ENCODE measurements around the gene NTSR1.

NTSR1 gene

DNA sequence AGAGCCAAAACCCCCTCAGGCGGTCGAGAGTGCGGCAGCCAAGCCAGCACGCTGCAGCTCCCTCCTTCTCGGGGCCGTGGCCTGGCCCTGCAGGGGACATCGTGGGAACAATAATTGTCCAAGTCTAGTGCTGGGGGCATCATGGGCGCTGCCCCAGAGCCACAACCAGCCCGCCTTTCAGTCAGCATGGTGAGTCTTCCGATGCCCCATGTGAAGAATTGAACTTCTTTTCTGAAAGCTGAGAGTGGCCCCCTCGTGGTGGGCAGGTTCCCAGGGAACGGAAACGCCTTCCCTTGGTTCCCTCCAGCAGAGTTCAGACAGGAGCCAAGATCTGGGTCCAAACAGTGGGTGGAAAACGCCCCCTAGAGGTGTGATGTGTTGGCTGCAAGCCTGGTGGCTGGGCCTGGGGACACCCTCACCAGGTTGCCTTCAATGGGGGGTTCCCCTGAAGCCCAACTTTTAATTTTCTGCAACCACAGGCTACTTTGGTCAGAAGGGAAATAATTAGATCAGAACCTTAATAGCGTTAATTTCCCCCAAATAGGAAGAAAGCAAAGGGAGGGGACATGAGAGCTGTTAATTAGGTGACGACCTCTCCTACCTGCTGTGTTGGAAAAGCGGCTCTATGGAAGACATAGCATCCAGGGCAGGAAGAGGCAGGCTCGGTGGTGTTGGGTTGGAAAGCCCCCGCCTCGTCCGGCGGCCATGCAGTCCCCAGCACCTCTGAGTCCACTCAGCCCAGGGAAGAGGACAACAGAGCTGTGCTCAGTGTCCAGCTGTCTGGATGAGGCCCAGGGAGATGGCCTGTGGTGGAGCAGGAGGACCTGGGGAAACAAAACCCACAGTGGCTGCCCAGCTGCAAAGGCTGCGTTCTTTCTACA, 82.9 kb downstream of the NTSR1 start:
- DNase-seq, result peak; percentile 80

DNA sequence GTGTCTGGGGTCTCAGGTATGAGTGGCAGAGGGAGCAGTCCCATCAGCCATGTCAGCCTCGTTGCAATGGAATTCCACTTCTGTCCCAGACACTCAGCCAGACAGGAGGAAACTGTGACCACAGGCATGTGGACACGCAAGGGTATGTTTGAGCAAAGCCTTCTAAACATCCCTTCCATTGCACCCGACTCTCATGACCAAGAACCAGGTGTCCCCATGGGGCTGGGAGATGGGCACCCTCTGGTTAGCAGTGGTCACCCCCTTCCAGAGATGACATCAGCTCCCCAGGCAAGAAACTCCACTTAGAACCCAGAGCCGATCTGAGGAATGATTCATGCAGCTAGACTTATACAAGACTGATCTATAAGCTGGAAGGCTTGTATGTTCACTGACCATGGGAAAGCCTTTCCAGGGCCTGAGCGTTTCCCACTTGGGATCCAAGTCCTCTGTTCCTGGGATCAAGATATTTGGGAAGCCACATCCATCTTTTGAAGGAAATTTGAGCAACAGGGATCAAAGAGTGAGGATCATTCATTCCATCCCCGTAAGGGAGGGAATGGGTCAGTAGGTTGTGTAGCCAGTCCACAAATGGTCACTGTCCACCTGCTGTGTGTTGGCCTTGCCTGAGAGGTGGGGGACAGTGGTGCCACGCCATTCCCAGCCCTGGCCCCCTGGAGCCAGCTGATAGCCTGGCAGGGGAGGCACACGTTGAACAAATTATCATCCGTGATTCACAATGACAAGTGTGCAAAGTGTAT, 83.7 kb downstream of the NTSR1 start:
- no peak for DNase-seq

DNA sequence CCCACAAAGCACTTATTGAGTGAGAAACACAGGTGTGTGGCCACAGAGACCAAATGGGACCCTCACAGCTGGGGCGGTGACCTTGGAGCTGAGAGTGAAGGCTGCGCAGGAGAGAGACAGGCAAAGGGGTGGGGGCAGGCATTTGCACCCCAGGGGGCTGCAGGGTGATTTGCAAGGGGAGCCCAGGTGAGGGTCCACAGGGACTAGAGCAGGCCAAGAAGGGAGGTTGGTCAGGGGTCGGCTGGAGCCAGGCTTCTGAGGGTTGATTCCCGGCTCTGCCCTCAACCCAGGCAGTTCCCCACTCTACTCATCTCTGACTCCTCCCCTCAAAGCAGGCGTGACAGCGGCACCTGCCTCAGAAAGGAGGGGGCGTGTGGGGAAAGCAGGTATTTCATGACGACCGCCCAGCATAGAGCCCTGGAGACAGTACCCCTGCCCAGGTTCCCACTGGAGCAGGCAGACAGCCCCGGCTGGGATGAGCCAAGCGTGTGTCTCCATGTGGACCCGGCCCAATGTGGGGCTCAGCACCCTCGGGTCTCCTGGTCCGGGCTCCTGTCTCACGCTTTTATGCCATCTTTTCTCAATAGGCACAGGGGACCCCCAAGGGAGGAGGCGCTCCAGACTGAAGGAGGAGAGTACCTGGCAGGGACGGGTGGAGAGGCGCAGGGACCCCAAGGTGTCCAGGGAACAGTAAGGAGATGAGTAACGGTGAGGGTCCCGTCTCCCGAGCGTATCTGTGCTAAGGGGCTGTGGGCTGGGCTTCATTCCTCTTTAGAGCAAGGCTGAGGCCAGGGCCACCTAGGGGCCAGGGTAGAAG, 84.5 kb downstream of the NTSR1 start:
- DNase-seq, result no peak

DNA sequence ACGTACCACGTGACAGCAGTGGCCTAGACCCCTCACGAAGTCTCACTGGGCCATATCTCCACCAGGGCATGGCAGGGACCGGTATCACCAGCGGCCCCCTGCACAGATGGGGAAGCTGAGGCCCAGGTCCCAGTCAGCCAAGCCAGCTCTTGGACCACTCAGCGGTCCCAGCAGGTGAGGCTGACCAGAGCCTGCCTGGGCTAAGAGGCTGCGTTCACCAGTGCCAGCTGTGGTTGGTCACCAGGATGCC, 85.0 kb downstream of the NTSR1 start:
- DNase-seq, result no peak

DNA sequence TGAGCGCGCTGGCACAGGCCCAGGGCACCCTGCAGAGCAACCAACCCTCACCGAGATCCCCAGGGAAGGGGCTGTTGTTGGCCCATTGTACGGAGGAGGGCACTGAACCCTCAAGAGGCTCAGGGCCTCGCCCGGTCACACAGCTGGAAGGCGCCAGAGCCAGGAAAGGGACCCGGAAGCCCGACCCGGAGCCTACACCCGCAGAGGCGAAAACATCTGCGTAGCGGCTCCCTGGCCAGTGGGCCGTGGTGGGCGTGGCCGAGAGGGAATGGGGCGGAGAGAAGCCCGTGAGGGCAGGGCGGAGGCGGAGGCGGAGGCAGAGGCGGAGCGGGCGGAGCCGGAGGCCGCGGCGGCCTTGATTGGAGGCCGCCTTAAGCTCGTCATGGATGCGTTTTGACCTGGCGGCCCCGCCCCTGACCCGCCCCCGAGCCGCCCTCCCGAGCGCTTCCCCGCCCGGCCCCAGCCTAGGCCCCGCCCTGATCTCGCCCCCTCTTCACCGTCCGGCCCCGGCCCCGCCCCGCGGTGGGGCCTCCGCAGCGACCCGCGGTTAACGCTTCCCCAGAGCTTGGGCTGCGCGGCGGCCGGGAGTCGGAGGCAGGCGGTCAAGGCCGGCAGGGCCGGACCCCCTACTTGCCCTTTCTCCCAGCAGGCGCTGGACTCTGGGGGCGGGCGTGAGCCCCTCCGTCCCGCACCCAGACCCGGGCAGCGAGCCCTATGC, 85.5 kb downstream of the NTSR1 start:
- DNase-seq, result peak; percentile 96

DNA sequence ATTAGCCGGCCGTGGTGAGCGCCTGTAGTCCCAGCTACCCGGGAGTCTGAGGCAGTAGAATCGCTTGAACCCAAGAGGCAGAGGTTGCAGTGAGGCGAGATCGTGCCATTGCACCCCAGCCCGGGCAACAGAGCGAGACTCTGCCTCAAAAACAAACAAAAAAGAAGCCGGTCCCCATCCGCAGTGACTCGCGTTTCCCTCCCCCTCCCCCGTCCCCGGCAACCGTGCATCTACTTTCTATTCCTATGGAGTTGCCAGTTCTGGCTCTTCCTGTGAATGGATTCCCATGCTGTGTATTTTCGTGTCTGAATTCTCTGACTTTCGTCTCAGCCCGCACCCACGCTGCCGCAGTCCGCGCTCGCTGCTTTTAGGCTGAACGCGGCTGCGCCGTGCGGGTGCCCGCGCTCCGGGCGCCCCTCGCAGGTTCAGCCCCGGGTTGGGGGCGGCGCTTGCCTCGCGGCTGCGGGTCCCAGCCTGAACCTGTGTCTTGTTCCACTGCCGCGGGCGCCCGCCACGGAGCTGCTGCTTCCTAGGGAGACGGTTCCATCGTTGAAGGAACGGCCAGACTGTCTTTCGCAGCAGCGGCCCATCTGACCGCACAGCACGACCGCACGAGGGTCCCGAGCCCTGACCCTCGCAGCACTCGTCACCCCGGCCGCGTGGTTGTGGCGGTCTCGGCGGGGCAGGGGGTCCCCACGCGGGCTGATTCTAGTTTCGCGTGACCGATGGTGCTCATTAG, 86.6 kb downstream of the NTSR1 start:
- peak; percentile 65 for DNase-seq

DNA sequence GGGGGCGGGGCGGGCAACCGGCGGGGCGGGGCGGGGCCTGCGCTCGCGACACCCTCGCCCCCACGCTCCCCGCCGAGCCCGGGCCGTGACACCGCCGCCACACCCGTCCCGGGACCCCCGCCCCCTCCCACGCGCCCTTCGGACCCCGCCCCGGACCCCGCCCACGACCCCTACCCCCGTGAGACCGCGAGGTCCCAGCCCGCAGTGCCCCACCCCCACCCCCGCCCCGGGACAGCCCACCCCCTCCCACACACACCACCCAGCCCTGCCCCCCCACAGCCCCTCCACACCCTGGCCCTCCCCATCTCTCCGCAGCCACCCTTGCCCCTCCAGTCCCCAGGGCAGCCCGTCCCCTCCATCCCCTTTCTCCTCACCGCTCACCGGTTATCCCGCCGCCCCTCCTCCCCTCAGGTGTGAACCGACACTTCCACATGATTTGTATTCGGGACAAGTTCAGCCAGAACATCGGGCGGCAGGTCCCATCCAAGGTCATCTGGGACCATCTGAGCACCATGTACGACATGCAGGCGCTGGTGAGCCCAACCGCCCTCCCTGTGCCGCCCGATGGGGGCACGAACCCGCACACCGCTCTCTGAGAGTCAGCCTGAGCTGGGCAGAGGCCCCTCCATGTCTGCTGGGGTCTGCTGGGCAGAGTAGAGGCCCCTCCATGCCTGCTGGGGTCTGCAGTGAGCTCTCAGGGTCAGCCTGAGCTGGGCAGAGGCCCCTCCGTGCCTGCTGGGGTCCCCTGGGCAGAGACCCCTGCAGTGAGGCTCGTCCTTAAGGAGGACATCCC, 88.3 kb downstream of the NTSR1 start:
- DNase-seq, result no peak

DNA sequence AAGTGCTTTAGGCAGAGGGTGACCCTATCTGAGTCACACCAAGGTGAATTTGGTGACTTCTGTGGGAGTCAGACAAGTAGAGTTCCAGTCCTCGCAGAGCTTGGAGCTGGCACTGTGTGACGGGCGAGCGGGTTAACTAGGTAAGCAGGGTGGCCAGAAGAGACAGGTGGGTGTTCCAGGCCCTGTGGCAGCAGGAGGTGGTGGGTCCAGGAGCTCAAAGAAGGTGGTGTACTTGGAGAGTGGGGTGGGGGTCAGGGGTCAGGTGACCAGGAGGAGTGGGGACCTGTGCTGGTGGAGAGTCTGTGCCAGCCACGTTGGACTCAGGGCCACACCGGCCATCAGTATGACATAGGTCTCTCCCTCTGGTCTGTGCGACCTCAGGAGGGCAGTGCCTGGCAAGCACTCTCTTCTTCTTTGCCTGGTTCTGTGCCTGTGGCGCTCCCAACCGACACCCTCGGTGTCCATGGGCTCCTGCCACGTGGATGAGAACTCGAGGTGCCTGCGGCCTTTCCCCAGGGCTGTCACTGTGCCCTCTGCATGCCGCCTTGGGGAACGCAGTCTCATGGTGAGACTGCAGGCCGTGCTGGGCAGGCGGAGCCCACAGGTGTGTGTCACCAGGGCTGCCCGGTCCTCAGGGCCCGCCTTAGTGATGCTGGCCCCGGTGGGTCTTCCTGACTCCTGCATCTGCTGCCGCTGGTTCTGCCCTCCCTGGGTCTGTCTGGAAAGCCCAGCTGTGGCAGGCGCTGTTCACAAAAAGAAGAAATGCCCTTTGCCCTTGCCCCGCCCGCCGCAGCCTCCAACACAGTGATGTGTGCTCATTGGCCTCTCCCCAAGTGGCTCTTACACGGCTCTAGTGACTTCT, 89.3 kb downstream of the NTSR1 start:
- no peak for DNase-seq

DNA sequence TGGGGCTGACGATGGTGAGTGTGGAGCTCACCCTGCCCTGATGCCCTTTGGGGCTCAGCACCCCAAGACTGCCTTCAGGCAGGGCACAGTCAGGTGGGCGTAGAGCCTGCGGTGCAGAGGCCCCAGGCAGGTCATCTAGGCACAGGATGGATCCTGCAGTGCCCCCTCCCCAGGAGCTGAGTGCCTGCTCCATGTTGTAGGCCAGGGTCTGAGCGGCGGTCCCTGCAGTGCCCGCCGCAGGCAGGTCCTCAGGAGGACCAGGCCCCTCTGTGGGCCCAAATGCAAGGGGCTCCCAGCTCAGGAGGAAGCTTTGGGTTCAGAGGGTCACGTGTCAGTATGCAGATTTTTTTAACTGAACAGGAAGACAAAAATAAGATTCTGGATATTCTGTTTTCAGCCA, 90.4 kb downstream of the NTSR1 start:
- DNase-seq, result no peak

DNA sequence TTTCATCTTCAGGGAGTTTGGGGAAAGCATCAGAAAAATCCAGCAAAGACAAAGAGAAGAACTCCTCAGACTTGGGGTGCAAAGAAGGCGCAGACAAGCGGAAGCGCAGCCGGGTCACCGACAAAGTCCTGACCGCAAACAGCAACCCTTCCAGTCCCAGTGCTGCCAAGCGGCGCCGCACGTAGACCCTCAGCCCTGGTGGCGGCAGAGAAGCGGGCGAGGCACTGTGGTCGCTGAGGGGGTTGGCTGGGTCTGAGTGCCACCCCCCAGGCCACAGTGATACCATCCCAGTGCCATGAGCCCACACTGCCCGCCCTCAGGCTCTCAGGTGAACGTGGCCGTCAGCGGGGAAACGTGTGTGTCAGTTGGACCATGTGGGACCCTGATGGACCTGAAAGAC, 90.8 kb downstream of the NTSR1 start:
- DNase-seq, result no peak

DNA sequence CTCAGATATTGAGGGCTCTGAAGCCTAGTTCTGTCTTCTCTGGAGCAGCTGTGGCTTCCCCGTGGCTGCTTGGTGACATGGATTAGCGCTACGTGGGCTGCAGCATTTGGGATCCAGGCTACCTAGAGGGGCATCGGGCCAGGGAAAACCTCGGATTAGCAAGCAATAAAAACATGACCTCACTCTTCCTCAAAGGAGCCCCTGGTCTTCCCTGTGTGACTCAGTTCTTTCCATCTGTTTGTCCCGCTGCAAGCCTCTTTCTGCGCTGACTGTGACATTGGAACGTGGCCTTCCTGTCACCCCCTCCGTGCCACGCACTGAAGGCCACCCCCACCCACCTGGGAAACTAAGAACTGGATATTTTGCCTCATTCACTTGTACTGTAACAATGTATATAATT, 91.2 kb downstream of the NTSR1 start:
- DNase-seq, result no peak

DNA sequence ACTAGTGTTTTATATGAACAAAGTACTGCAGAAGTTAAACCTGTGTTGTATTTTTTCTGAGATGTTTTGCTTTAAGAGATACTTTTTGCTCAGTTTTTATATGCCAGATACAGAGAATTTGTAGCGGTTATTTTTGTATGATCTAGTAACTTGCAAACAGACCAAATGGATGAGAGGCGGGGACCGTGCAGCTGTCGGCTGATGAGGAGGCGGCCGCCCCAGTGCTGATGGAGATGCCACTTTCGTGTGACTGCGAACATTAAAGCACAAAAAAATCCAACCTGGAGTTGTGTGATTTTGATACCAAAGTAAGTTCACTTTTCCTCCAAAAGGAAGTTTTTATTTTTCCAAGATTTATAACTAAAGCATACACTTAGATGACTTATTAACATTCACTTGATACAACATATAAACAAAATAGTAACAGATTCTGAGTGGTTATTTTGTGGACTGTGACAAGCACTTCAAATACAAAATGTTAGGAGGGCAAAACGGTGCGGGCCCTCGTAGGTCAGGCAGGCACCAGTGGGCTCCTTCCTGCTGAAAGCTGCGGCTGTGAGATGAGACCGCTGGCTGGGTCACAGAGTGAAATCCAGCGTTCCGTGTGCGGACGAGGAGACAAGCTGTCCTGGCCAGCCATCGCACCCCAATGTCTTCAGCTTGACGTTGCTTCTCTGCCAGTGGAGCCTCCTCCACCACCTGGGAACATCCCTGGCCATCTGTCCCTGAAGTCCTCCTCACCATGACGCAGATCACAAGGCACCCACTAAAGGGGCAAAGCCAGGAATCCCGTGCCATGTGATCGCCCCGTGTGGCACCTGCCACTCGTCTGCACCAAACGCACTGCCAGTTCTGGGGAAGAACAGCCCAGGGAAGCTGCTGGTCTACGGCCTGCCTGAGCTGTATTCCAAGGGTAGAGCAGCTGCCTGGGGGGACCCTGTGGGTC, 92.0 kb downstream of the NTSR1 start:
- DNase-seq, result no peak

DNA sequence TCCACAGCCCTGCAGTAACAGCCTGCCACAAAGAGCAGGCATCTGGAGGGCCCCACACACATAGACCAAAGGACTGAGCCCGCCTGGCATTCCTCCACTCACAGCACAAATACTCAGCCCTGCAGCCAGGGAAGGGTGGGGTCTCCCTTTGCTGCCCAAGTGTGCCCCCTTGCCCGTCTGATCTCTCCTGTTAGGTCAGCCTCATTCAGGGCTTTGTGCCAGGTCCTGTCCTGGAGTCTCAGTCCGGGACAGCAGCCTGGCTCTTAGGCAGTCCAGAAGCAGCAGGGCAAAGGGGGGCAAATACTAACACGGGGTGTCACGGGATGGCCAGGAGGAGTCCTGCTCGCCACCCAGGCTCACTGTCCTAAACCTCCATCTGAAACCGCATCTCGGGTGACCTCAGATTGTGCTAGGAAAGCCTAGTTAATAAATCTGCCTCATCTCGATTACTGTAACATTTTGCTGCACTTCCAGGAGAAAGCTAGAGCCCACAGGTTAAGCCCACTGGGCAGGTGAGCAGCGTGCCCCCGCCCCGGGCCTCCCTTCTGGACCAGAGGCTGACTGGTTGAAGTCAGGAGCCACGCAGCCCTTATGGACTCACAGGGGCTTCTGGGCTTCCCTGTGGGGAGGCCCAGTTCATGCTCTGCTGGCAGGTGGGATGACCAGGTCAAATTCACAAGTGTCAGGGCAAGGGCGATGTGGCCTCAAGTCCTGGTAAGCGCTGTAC, 92.8 kb downstream of the NTSR1 start:
- no peak for DNase-seq

DNA sequence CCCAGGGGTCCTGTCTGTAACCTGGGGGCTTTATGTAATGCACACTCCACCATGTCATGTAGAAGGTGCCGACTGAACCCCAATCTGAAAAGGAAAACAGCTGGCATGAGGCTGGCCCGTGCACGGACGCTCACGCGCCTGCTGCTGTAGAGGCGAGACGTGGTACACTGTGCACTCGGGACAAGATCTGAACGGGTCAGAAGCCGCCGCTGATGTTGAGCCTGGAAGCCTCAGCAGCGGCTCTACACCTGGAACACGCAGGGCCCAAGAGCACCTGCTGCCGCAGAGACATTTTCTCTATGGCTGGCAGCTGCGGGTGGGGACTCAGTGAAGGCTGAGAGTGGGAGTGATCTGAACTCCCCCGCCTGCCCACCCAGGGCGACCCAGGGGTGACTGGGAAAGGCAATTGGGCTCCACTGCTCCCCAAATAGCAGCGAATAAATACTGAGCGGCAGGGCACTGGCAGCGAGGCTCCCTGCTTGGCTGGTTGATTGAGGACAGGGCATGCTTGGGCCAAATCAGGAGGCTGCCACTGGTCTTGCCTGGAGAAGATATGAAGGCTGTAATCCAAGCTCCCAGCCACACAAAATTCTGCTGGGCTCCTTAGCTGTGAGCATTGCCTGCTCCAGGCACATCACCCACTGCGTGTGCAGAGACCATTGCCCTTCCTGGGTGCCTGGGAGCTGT, 93.5 kb downstream of the NTSR1 start:
- no peak for DNase-seq

DNA sequence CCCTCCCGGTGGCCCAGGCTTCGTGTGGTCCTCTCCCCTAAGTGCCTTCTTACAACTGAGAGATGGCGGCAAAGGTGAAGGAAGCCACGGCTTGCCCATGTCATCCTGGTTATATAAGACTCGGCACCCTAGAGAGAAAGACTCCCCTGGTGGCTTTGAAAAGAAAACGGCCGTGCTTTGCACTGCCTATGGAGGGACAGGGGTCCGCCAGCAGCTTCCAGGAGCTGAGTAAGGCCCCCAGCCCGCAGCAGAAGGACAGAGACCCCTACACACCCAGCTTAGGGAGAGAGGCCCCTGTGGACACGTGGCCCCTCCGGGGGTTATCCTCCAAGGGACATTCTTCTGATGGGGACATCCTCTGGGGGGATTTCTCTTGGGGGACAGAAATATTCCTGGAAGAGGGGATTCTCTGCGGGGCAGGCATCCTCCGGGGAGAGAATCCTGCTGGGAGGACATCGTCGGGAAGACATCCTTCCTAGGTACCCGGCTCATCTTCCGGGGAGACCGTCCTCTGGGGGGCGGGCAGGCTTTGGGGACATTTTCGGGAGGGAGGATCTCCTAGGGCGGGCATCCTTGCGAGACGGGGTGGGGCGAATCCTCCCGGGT, 95.5 kb downstream of the NTSR1 start:
- DNase-seq, result peak; percentile 41

DNA sequence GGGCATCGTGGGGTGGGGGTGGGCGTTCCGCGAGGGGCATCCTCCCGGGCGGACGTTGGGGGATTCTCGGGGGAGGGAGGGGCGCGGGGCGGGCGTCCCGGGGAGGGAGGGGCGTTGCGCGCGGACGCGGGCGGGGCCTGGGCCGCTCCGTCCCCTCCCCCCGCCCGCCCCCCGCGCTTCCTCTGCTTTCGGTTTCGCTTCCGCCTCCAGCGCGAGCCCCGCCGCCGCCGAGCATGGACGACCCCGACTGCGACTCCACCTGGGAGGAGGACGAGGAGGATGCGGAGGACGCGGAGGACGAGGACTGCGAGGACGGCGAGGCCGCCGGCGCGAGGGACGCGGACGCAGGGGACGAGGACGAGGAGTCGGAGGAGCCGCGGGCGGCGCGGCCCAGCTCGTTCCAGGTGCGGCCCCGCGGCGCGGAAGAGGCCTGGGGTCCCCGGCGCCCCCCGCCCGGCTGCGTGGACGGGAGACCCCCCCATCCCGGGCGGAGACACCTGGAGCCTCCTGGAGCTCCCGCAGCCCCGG, 96.1 kb downstream of the NTSR1 start, which contains the start of gene OGFR:
Gene OGFR, plus strand, starts transcription at position 209 of the 528 bp plus-strand sequence. Its CDS starts 25 bp downstream, at position 234.
- DNase-seq, result peak; percentile 81

DNA sequence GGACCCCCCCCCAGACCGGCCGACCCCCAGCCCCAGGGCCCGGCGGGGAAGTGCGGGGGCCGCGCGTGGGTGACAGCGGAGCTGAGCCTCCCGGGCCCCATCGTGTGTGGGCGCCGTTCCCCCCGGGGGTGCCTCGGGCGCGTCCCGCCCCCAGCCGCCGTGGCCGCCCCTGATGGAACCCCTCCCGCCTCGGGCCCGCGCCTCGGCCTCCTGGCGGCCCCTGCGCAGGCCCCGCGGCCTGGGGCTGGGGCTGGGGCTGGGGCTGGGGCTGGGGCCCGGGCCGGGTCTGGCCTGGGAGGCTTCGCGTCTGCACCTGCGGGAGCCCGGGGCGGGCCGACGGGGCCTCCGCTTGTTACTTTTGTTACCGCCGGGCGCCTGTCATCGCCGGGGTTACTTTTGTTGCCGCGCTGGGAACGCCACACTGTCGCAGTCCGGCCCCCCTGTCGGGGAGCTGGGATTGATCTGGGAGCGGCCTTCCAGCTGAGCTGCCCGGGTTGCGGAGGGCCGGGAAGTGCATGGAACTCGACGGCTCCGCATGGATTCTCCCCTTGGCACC, 96.6 kb downstream of the NTSR1 start:
- no peak for DNase-seq

Data from CD4-positive, alpha-beta T cell treated with Interleukin-21 for 1 hour (primary cell).